Erythroblast (primary cell): ENCODE measurements around the gene MLST8.

Experiments
- GATA1 ChIP-seq: IDR thresholded peaks from 2 replicates; pipeline ENCODE4 v1.6.1; 2011; ENCODE audit warnings: low read depth, mild to moderate bottlenecking, control low read depth, low read length, moderate library complexity
- POLR2A ChIP-seq: IDR thresholded peaks from 2 replicates; pipeline ENCODE4 v1.6.1; 2011; ENCODE audit warnings: mild to moderate bottlenecking, low read length

DNA sequence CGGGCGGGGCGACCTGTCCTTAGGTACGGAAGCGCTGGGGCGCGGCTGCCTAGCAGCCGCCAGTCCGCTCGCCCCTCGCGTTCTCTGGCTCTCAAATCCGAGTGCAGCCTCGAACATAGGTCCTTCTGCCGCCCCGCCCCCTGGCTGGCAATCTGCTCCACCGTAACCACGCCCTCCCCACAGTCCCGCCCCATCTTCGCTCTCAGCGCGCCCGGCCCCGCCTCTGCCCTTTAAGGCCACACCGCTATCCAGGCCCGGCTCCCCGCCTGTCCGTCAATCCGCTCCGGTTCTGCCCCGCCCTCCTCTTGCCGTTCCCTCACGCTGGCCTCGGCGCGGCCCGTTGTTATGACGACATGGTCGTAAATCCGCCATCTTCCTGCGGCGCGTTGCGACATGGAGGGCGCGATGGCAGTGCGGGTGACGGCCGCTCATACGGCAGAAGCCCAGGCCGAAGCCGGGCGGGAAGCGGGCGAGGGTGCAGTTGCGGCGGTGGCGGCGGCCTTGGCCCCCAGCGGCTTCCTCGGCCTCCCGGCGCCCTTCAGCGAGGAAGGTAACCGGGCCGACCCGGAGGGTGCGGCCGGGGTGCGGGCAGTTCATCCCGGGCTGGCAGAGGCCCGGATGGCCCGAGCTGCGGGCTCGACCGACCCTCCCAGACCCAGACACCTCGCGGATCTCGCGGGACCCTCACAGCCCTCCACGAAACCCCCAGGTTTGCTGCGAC, 18.1 kb downstream of the MLST8 start, which contains the start of gene E4F1:
- TF ChIP-seq POLR2A (peak; percentile 95), GATA1 (no peak)
